Stimulated activated CD4-positive, alpha-beta T cell treated with anti-CD3 and anti-CD28 coated beads, Interleukin-4, amount 100 ng/mL, for 1 hour (primary cell): Measurements from ENCODE around the gene NGF.

Experiments used
- DNase-seq: peaks from one replicate; pipeline ENCODE4 v3.0.0-alpha.2; 2020

NGF gene

GRCh38 chr1:115307661-115308060 is 30.4 kb downstream of the NGF start:
- DNase-seq, result no peak

DNA sequence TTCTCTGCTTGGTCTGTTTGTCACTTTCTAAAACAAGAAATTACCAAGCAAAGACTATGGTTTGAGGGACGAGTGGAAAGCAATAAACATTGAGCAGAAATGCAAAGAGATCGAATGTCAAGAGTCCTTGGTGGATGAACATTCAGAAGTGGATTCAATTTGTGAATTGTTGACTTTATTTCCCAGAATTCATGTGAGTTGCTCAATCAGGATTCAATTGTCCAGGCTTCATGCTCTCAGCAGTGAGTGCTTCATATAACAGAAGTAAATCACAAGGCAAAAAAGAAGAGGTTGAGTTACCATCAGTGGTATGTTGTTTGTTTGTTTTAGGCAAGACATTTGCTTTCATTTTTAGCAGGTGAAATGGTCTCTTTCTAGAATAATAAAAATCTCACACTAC is 31.9 kb downstream of the NGF start:
- DNase-seq, result no peak

DNA sequence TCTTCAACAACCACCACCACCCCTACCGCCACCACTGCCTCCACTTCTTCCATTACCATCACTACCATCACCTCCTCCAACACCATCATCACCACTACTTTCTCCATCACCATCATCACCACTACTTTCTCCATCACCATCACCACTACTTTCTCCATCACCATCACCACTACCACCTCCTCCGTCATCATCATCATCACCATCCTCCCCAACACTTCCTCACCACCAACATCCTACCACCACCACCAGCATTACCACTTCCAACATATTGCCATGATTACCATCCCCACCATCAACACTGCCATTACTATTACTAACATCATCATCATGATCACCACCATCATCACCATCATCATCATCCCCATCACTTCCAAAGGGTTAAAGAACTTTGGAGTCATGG is 34.7 kb downstream of the NGF start:
- DNase-seq, result no peak

- DNase-seq, result no peak
These were observed 35.6 kb downstream of the NGF start for GRCh38 chr1:115302390-115302961.

- DNase-seq, result no peak
These were observed 36.5 kb downstream of the NGF start for GRCh38 chr1:115301438-115302020.

- DNase-seq, result no peak
These were observed 37.8 kb downstream of the NGF start for GRCh38 chr1:115300087-115300876.

DNA sequence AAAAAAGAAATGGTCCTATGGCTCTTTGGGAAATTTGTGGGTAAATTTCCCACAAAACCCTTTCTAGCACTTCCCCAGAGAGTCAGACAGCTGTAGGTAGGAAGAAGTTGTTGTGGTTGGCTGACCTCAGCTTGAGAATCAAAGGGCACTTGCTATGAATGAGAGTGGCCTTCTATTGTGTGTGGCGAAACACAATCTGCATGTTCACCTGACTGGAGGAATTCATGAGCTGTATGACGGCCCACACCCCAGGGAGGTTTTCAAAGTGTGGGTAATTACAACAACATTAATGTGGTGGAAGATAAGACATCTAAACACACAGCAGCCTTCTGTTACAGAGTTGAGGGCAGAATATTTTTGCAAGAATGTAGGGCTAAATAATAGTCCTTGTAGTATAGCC is 38.8 kb downstream of the NGF start:
- DNase-seq, result no peak

DNA sequence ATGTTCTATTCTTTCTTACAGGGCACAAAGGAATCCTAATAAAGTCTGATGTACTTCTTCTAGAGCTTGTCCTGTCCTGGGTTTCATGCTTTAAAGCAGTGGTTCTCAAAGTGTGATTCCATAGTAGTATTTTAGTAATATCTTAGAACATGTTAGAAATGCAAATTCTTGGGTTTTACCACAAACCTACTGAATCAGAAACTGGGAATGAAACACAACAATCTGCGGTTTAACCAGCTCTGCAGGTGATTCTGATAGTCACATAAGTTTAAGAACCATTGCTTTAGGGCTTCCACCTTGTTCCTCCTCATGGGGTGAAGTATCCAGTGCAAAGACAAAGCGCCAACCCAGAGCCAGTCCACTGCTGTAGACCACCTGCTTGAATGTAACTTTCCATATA is 41.1 kb downstream of the NGF start:
- no peak for DNase-seq

DNA sequence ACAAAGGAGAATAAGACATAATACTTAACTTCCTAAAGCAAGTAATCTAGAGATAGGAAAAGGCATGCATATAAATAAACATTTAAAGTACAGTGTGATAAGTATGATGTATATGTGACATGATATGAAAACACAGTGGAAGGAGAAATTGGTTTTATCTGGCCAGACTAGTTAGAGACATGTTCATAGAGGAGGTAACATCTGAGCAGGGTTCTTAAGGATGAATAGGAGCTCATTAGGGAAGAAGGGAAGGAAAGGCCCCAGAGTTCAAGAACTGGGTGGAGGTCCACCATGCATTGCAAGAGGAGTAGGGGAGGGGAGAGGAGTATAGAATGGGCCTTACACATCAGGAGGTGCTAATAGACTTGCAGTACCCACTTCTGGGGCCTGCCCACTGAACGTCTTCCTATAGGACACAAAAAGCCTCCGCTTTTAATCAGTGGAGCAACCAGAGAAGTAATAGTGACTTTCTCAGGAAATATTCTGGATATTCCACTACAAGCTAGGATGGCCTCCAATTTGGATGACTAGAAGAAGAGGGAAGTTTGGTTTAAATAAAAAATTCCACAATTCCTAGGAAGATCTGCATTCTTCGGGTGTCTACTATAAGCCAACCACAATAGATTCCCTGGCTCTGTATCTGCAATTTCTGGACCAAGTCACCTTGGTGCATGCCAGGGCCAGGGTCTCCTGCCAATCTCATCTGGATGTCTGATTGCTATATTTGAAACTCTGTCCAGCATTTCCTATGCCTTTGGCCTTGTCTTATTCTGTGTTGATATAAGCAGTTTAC is 41.9 kb downstream of the NGF start:
- no peak for DNase-seq

- no peak for DNase-seq
These were observed 44.1 kb downstream of the NGF start for GRCh38 chr1:115293899-115294298.

GRCh38 chr1:115293006-115293405 is 45.0 kb downstream of the NGF start:
- no peak for DNase-seq

DNA sequence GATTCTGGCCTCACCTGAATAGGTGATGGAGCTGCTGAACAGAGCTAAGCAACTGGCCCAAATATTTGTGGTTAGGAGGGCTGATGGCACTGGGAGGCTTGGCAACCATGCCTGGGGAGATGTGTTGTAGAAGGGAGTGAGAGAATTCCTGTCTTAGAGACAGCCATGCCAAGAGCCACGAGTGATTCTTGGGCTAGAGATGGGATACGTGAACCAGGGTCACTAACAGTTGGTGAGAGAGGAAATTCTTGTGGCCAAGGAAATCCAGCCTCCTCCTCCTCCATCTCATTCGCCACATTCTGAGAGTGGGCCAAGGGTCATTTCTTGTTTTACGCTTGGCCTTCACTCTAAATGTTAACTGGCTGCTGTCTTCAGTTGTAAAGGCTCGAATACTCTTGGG is 46.3 kb downstream of the NGF start:
- no peak for DNase-seq

GRCh38 chr1:115289940-115290339 is 48.1 kb downstream of the NGF start:
- DNase-seq, result no peak

DNA sequence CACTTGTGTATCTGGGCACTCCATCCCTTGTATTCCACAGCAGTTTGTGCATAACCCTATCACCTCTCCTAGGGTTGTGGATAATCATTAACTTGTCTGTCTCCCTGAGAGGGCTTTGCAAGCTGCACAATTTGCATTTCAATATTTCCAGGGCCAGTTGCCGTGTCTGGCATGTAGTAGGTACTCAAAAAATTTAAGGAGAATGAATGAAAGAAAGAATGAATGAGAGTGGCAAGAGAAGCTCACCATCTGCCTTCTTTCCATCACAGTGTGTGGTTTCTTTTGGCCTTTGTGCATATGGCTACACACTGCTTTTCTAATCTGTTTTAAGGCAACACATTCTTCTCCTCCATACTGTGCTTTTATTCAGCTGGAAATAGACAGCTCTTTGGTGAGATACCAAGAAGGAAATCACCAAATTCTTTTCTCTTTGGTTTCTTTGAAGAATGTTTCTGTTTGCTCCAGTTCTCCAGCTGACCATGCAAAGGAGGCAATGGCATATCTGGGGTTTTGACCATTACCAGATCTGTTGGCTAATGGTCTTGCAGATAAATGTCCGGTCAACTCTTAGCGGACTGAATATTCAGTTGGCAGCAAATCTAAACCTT is 49.4 kb downstream of the NGF start:
- DNase-seq, result no peak

- no peak for DNase-seq
These were observed 51.4 kb downstream of the NGF start for GRCh38 chr1:115286431-115287205.

GRCh38 chr1:115284209-115284608 is 53.8 kb downstream of the NGF start:
- no peak for DNase-seq

GRCh38 chr1:115283681-115284146 is 54.3 kb downstream of the NGF start:
- no peak for DNase-seq

- DNase-seq, result no peak
These were observed 54.8 kb downstream of the NGF start for GRCh38 chr1:115283249-115283648.

DNA sequence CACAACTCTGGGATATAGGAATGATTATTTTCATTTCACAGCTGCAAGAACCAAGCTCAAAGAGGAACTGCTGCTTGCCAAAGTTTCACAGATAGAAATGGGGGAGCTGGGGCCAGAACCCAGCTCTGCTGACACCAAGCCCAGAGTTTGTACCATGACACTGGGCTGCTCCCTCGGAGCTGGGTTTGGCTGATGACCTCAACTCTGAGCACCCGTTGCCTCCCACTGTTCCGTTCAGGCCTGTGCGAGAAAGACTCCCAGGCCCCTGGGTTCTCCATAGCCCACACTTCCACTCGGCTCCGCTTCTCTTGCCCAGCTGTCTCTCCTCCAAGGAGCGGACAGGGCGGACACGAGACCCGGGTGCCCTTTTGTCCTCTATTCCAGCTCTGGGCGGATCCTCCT is 55.2 kb downstream of the NGF start:
- DNase-seq, result no peak

- no peak for DNase-seq
These were observed 56.9 kb downstream of the NGF start for GRCh38 chr1:115281143-115281542.

GRCh38 chr1:115280064-115280463 is 58.0 kb downstream of the NGF start:
- no peak for DNase-seq

DNA sequence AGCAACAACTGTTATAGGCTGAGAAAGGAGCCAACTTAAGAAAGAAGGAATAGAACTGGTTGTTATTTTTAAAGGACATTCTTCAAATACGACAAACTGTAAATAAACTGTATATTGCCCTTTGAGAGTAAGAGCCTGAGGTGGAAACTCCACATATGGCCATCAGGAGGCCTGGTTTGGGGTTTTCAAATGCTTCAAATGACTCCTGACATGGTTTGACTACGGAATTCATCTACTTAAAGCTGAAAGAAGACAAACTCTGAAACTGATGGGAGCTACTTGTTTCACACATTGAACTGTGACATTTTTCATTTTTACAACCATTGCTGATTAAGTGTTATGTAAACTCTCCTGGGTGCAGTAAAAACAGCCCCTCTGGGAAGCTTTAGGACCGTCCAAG is 59.8 kb downstream of the NGF start:
- DNase-seq, result no peak
